PC-3 (cell line): ENCODE results near the gene ZBTB7C.

Source experiments
- EZH2 ChIP-seq: fragments of 300-600 bp; sonication (generic); IDR thresholded peaks from one replicate; pipeline ENCODE4 v1.6.1; 2017; ENCODE audit warnings: antibody characterized with exemption, mild to moderate bottlenecking, low read length; ENCODE audit not compliant: unreplicated experiment
- TF ChIP-seq, protein P1 (sequence below): fragments of 300-600 bp; sonication (generic); conservative IDR thresholded peaks from 2 replicates; pipeline ENCODE4 v1.5.1; 2017; ENCODE audit warnings: antibody characterized with exemption, low read depth, mild to moderate bottlenecking, low read length

DNA sequence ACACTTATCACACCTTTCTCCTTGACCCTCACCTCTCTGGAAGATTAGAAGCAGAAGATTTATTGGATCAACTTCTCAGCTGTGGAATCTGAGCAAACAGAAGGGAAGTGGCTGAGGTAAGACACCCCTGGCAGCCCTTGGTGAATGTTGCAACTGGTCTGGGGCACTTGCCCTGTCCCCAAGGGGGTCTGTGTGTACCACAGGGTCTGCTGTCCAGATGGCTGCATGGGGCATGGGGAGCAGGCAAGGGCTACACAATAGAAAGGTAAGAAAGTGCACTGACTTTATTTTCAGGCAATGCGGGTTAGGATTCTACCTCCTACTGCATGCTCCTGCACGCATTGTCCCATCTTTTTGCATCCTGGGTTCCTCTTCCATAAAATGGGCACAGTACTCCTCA lies 240.3 kb downstream of the ZBTB7C start:
- TF ChIP-seq, protein P1, sequence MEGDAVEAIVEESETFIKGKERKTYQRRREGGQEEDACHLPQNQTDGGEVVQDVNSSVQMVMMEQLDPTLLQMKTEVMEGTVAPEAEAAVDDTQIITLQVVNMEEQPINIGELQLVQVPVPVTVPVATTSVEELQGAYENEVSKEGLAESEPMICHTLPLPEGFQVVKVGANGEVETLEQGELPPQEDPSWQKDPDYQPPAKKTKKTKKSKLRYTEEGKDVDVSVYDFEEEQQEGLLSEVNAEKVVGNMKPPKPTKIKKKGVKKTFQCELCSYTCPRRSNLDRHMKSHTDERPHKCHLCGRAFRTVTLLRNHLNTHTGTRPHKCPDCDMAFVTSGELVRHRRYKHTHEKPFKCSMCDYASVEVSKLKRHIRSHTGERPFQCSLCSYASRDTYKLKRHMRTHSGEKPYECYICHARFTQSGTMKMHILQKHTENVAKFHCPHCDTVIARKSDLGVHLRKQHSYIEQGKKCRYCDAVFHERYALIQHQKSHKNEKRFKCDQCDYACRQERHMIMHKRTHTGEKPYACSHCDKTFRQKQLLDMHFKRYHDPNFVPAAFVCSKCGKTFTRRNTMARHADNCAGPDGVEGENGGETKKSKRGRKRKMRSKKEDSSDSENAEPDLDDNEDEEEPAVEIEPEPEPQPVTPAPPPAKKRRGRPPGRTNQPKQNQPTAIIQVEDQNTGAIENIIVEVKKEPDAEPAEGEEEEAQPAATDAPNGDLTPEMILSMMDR, result no peak
- no peak for TF ChIP-seq EZH2
